Thyroid gland (tissue), 4 donors: ENCODE data around the gene FHOD3.

Source experiments
- CTCF ChIP-seq, 6 experiments: fragments of 200-600 bp in 3 of 6; fragments of 450-650 bp in 3 of 6; sonication (generic) in 3 of 6; IDR thresholded peaks; one replicate each; pipeline ENCODE4 v1.5.1; 2016 to 2019; ENCODE audit warnings: antibody characterized with exemption in 6 of 6, mild to moderate bottlenecking in 2 of 6, inconsistent platforms in 1 of 6, moderate library complexity in 1 of 6
- POLR2A ChIP-seq, 2 donors: fragments of 450-650 bp; IDR thresholded peaks; one replicate each; pipeline ENCODE4 v1.6.1; 2017; ENCODE audit warnings: antibody characterized with exemption in 2 of 2, mild to moderate bottlenecking in 2 of 2, moderate library complexity in 1 of 2

DNA sequence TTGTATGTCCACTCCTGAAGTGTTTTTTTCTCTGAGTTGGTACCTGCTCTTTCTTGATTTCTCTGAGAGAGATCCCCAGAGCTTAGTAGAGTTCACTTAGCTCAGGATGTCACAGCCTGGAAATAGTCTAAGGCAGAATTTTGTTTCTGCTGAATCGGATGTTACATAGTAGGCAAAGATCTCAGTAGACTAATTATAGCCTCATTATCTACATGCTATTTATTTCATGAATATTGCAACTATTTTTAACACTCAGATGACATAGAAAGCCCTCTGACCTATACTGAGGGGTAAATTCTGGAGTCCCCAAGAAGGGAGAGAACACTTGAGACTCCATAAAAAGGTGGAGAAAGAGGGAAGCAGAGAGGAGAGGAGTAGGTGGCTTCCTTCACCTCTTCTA, 160.2 kb downstream of the FHOD3 start:
- no peak for TF ChIP-seq POLR2A (IDR thresholded peaks at IDR 0.05)
- TF ChIP-seq CTCF (IDR thresholded peaks at IDR 0.05): no peak
